GM18520 (cell line): ENCODE measurements around the gene THSD7A.

Experiments used
- ATAC-seq: cut with Tn5 transposase; IDR thresholded peaks from one replicate; pipeline ENCODE4 v1.9.1; 2021; ENCODE audit not compliant: unreplicated experiment

THSD7A gene

DNA sequence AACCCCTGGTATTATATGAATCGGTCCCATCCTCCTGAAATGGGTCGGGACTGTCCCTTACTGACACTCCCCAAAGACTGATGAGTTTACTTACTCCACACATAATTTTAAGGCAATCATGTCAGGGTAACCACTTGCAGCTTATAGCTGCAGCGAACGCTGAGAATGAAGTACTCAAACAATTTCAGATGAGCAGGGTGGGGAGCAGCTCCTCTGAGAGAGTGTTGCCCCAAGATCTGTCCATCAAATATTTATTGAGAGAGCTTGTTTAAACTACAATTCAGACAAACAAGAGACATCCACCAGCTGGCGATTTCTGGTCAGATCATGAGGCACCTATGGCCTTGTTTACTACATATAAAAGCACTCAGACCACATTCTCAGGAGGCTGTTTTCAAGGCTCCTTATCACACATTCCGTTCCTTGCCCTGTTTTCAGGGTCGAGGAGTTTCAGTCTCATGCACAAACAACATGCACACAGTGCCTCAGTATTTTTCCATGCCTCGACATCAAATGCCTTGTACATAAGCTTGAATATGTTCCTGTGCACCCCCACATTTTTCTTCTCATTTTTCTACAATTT lies 80.1 kb downstream of the THSD7A start:
- no peak for ATAC-seq

DNA sequence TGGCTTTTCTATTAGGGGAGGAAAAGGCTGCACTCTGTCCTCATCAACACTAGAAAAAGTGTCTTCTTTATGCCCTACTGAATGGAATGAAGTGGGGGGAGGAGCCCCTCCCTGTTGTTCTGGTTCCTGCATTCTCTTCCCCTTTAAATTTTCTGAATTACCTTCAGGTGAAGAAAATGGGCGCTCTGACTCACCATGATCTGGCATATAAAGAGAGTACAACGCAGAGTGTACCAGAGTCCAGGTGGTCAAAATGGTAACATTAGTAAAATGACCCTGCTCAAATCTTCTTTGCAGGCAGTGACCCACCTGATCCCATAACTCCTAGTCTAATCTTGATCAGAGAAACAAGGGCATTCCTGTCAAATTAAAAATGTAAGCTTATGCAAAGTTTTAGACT lies 80.7 kb downstream of the THSD7A start:
- no peak for ATAC-seq

DNA sequence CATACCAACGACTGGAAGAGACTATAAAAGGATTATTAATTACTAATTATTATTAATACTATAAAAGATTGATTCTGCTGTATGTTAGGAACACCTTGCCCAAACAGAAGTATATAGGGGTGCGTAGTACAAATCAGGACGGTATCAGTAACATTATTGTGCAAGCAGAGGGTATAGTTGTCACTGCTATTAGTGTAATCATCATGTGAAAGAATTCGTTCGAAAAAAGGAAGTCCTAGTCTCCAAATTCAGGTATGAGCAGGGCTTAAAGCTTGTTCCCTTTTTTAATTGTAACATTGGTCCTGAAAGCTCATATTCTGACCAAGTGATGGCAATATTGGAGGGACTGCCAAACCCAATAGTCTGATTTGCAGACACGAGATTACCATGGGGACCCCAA lies 81.8 kb downstream of the THSD7A start:
- ATAC-seq, result no peak

DNA sequence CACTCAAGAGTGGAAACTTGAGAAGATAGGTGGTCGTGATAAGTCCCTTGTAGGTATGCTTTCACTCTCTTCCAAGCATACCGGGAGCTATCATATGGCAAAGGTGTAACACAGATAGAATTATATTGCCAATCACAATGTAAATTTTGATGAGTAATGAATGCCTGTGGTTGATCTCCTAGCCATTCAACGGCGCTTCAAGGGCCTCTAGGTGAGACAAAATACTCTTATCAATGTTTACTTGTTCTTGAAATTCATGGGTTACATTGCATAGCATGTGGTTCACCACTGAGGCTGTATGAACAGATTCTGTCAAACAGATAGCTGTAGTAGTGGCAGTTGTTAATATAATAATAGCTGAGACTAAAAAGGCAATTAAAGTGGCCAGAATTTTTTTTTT lies 82.4 kb downstream of the THSD7A start:
- ATAC-seq, result no peak

DNA sequence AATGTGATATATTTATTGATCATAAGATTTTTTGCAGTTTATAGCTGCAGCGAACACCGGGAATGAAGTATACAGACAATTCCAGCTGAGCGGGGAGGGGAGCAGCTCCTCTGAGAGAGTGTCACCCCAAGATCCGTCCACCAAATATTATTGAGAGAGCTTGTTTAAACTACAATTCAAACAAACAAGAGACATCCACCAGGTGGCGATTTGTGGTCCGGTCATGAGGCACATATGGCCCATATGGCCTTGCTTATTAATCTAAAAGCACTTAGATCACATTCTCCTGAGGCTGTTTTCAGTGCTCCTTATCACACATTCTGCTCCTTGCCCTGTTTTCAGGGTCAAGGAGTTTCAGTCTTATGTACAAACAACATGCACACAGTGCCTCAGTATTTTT lies 83.1 kb downstream of the THSD7A start:
- no peak for ATAC-seq

DNA sequence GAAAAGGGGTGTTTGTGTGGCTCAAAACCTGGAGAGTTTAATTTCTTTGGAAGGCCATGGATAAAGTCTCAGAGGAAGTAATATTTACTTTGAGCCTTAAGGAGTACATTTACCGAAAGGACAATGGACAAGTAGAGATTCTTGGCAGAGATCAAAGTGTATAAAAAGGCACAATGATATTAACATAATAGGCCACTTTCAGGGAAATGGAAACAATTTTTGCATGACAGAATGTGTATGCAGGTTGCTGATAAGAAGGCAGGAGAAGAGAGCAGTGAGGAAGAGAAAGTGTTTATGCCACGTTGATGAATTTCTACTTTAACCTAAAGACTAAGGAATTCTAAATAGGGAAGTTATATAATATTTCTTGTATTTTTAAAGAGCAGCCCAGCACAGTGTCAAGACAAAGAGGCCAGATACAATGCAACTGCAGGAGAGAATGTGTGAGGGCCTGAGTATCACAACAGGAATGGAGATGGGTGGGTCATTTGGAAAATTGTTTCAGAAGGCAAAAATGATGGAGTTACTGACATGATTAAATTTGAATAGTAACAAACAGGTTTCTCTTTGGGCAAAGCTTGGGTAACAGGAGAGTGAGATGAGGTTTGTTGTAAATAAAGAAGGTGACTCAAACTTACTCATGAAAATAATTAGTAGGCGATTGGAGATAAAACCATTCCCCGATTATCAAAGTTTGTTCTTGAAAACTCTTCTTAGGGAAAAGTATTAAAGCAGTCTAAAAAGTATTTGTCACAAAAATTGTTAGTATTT lies 84.1 kb downstream of the THSD7A start:
- ATAC-seq, result no peak

DNA sequence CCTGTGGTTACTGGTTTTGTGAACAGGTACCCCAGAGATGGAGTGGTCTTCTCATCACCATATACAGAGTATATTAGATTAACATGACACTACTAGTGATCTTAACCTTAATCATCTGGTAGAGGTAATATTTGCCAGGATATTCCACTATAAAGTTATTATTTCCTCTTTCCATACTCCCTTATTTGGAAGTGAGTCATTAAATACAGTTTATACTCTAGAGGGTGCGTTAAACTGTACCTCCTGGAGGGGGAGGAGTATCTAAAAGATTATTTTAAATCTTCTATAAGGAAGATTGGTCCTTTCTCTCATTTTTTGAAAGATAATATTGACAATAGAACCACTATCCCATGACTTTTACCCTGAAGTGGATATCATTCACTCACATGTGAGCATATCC lies 85.4 kb downstream of the THSD7A start:
- no peak for ATAC-seq

DNA sequence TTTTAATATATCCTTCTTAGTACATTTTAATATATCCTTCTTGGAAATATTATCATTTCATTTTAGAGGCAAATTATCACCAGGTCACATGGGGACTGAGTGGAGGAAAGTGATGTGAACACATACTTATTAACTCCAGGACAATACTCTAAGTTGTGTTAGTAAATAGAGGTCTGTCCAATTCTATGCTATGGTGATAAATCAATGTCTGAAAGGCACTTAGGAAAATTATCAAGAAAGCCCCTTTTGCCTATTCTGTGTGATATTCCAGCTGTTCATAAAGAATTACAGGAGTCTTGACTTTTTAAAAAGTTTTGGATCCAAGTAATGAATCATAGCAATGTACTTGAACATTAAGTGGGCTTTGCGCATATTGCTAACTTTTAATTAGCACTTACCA lies 88.5 kb downstream of the THSD7A start:
- no peak for ATAC-seq

DNA sequence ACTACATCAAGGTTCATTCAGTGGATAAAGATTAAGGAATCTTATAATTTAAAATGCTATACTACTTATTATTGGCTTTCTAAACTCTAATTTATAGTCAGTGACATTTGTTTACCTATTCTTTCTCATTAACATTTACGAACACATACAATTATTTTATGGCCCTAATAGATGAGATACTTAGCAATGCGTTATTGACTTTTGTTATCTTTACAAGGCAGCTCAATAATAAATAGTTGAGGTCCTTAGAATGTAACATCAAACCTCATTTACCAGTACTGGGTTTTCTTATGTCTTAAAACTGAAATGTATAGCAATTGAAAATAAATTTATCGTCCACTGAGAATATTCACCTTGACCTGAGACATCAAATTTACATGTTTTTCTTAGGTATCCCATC lies 89.0 kb downstream of the THSD7A start:
- ATAC-seq, result no peak

DNA sequence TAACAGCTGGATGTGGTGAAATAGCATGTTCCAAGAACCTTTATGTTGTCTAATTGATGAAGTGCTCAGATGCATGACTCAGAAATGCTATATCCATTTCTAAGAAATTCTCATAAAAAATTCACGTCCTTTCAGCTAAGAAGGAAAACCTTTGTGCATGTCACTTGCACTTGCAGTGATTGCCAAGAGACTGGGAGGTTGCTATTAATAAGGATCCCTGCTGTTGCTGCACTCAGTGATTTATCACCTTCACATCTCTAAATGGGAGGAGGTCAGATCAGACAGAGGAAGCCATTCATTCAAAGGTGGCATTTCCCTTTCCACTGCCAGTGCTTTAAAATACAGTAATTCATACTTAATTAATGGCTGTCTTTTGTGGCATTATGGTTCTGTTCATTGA lies 89.5 kb downstream of the THSD7A start:
- ATAC-seq, result no peak

DNA sequence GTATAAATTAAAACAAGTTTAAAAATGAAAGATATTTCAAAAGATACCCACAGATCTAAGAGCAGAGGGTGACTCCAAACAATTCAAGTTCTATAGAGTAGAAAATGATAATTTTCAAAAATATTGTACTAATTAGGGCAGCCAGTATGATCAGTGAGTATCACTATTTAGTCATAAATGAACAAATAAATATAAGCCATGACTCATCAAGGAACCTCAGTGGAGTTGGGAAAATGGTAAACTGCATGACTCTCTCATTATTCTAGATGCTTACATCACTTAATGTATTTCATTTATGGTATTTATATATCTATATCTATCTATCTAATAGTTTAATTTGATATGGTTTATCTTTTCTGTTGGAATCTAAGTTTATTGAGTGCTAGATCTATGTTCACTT lies 94.3 kb downstream of the THSD7A start:
- no peak for ATAC-seq

DNA sequence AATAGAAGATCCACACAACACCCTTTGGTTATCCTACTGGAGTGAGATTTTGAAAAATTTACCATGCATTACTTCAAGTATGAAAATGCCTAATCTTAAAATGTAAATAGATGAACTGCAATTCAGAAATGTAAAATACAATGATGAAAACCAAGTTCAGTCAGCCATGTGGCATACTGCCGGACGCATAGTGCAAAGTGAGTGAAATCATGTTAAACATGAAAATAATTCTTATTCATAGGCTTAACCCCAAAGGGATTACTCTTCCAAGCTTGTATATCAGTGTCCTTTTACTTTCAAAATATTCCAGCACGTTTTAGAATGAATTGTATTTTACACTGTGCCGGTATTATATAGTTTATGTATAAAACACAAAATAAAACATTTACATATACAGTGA lies 99.8 kb downstream of the THSD7A start:
- ATAC-seq, result no peak

DNA sequence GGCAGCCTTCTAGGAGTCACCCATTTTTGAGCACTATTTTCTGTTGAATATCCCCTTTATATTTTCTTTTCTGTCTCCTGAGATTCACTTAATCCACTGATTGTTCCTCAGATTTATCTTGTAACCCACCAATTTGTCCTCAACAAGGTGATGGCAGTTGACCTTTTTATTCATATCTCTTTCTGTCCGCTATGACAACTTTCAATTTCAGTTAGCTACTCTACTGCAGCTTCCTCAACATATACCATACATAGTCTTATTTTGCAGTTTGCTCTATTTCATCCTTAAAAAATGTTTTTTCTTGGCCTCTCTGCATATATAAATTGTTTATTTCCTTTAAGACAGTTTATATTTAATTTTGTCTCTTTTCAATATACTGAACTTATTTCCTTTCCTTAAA lies 101.3 kb downstream of the THSD7A start:
- ATAC-seq, result no peak

DNA sequence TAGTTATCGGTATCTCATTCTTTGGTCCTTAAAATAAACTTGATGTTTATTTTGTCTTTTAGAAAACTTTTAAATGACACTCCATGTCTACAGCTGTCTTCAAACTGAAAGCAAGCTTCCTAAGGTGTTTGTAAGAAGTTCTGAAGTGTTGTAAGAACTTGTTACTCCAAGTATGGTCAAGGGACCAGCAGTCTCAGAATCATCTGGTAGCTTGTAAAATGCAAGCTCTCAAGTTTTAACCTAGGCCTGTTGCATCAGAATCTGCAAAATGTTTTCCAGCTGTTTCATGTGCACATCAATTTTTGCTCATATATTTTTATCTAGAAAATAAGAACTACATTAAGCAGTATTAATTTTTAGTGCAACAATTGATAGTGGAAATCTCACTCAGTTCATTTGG lies 104.1 kb downstream of the THSD7A start:
- ATAC-seq, result no peak

DNA sequence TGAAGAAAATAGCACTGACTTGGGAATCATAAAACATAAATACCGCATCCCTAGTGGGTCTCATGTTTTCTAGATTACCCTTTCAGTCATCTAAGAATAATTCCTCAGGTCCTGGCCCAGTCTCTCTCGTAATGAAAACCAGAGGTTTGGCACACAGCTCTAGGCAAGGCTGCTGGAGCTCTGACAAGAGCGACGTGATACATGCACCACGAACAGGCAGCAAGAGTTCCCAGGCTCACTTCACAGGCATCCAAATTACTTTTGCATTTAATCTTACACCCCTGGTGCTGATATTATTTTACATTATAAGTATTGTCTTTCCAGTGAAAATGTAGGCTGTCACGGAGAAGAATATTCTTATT lies 105.2 kb downstream of the THSD7A start:
- no peak for ATAC-seq

DNA sequence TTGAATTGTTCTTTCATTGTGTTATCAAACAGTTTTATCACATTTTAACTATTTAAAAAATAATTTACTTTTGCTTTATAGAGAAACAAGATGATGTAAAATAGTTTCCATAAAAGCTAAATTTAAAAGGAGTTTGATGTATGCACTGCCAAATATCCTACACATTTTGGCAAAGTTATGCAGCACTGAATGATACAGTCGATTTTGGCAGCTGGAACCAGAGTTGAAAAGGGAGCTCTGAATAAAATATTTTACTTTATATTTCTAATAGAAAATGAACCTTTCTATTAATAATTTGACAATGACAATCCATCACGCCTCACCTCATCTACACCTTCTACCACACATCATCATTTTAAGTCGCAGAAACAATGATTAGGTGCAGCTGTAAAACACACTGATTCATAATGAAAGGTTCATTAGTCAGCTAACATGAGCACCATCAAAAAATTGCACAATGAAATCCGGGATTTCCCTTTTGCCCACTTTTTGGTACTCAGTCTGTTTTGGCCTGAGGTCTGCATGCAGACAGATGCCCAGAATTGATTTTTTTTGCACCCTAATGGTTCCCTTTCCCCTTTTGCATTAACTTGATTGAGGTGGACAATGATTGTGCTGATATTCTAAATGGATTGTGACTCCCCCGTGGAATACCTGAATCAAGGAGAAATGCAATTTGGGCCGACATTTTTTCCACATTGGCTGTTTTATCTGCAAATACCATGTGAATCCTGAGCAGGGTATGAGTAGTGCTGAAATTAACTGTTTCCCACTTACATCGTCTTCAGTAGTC lies 105.8 kb downstream of the THSD7A start:
- peak; percentile 87 for ATAC-seq

DNA sequence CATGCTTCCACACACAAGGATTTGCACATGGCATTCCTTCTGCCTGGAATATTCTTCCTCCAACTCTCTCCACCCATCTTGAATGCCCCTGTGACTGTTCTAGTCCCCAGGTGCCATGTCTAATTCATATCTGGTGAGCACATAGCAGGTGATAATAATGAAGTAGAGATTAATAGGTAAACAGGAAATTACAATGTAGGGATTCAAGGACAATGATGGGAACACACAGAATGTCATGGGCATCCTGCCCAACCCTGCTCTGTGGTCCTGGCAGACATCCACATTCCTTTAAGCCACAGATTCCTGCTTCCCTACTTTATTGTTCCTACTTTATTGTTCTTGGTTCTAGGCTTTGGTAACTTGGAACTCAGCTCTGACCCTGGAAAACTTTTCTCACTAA lies 115.8 kb downstream of the THSD7A start:
- no peak for ATAC-seq

DNA sequence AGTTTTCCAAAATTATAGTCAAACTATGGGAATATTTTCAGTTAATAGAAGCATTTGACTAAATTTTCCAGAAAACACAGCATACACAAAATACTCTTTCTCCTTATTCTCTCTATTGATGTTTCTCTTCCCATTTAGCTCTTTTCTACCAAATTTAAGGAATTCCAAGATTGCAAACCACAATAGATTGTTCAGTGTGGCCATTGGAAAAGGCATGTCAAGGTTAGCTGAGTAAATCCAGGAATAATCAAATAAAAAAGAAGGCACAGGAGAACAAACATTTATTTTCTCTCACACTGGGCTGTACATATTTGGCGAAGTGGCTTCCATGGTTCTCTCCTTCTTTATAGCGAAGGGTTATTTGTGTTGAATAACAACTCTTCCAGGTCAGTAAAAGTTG lies 117.3 kb downstream of the THSD7A start:
- ATAC-seq, result no peak

DNA sequence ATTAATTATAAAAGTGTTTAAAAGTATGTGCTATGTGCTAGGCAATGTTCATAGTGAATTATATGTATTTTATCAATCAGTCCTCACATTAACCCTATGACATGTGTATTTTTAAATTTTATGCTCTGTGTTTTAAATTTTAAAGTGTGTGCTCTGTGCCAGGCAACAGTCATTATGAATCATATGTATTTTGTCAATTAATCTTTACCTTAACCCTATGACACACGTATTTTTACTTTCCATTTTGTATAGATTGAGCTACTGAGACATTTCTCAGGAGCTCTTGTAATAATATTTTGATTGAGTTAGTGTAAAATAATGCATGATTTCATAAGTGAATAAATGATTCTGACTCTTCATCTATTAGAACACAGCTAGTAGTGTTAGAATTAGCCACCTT lies 117.8 kb downstream of the THSD7A start:
- ATAC-seq, result no peak

DNA sequence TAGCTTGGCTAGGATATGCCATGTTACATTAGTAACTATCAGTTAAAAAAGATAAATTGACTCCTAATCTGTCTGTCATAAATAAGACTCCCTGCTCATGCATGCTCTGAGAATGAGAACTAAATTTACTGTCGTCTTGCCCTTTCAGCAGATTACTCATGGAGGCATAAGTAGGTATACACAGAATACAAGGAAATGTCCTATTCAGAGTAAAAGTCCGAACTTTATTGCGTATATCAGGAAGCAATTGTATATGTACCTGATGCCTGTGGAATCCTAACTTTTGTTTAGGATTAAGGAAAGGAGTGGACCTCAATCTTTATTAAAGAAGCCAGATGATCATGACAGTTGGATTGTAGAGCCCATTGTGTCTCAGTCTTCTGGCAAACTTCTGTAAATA lies 118.6 kb downstream of the THSD7A start:
- no peak for ATAC-seq

DNA sequence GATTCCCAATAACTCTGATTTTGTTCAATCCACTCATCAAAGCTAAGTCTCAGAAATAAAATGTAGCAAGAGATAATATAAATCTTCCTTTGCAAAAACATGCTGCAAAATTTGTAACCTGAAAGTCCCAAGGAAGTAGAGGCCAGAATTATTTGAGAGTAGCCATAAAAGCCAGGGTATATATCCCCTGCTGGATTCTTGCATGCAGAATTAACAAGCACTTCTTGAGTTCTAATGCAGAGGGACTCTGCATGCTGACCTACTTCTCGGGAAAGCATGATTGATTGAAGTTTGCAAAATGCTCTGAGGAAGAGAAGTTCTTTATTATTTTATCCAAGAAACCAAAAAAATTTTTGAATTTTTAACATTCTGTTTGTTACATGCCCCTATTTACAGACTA lies 121.6 kb downstream of the THSD7A start:
- no peak for ATAC-seq

DNA sequence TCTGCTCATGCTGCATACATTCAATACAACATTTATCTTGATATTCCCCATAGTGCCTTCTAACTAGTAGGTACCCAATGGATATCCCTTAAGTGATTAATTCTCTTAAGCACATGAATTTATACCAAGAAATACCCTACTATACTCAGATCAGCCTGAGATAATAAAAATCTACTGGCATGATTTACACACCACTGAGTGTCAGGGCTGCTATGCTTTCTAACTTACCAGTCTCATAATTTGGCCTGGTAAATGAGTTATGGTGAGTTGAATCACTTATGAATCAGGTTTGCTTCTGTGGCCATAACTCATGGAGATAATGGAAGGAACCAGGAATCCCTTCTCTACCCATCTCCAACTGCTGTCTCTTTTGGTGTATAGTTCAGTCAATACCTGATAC lies 122.8 kb downstream of the THSD7A start:
- ATAC-seq, result no peak
